Kidney epithelial cell (primary cell): ENCODE data around the gene MAD1L1. TPM values are rescaled to one million over a fixed set of nuclear protein-coding genes. Genes with fewer than 3 reads are reported as not detected.
"Not testable (repeated sequence)": the region's sequence is repeated elsewhere in the genome, so short reads cannot be mapped to it uniquely, and the experiment has no call there.

Experiments used
- DNase-seq: peaks from one replicate; pipeline ENCODE4 v3.0.0-alpha.2; 2010; ENCODE audit warnings: low read depth
- H3K27me3 ChIP-seq: 2 replicates; pipeline ENCODE4 v1.6.0; 2011; ENCODE audit warnings: low read length; ENCODE audit not compliant: control insufficient read depth, insufficient read depth
- H3K36me3 ChIP-seq: 2 replicates; pipeline ENCODE4 v1.5.1; 2011; ENCODE audit warnings: low read length; ENCODE audit not compliant: control insufficient read depth, insufficient read depth
- H3K4me3 ChIP-seq: 2 replicates; pipeline ENCODE4 v1.5.1; 2011; ENCODE audit warnings: low read depth, mild to moderate bottlenecking, control low read depth, low read length
- total RNA-seq: library from RNA; depleted of rRNA; stranded (reverse); fragments of >200 nt; gene quantifications from 2 replicates; pipeline ENCODE4 v1.2.3, GENCODE V29; 2015
- TF ChIP-seq, protein P1 (sequence below): IDR thresholded peaks from 2 replicates; pipeline ENCODE4 v1.5.1; 2011; ENCODE audit warnings: mild to moderate bottlenecking, moderate library complexity, low read length, control low read depth, inconsistent platforms; ENCODE audit not compliant: insufficient read depth, poor library complexity, severe bottlenecking

MAD1L1 gene
- total RNA-seq, 1 donor from 2014 or later = 61.2 TPM

DNA sequence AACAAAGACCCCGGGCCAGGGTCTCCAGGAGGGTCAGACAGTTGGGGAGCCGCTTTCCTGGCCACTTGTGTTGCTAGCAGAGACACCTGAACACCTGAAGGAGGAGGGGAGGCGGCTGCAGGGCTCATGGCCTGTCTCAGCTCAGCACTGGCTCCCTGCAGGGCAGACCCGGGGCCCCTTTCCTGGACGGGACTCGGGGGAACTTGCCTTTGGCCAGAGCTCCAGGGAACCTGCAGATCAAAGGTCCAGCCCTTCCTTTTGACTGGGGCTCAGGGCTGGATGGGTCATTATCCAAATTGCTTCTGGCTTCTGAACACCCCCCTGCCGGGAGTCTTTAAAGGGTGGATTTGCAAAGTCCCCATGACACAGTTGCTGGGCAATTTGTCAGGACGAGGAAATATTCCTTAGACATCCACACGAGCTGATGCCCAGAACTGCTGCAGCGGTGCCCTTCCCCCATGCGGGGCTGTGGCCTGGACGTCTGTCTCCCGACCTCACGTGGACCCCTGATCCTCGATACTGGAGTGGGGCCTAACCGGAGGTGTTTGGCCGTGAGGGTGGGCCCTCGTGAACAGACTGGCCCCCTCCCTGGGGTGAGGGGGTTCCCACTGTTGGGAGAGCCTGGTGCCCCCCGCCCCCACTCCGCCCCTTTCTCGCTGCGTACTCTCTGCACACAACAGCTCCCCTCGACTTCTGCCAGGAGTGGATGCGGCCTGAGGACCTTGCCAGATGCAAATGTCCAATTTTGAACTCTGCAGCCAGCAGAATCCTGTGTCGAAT is 368.4 kb downstream of the MAD1L1 start:
- no peak overlapping the region for H3K4me3 ChIP-seq
- DNase-seq = no peak
- TF ChIP-seq, protein P1, sequence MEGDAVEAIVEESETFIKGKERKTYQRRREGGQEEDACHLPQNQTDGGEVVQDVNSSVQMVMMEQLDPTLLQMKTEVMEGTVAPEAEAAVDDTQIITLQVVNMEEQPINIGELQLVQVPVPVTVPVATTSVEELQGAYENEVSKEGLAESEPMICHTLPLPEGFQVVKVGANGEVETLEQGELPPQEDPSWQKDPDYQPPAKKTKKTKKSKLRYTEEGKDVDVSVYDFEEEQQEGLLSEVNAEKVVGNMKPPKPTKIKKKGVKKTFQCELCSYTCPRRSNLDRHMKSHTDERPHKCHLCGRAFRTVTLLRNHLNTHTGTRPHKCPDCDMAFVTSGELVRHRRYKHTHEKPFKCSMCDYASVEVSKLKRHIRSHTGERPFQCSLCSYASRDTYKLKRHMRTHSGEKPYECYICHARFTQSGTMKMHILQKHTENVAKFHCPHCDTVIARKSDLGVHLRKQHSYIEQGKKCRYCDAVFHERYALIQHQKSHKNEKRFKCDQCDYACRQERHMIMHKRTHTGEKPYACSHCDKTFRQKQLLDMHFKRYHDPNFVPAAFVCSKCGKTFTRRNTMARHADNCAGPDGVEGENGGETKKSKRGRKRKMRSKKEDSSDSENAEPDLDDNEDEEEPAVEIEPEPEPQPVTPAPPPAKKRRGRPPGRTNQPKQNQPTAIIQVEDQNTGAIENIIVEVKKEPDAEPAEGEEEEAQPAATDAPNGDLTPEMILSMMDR = no peak
- no peaks in the 10 kb centered on the region for H3K27me3 ChIP-seq
- H3K36me3 ChIP-seq = no peaks in the 10 kb centered on the region

DNA sequence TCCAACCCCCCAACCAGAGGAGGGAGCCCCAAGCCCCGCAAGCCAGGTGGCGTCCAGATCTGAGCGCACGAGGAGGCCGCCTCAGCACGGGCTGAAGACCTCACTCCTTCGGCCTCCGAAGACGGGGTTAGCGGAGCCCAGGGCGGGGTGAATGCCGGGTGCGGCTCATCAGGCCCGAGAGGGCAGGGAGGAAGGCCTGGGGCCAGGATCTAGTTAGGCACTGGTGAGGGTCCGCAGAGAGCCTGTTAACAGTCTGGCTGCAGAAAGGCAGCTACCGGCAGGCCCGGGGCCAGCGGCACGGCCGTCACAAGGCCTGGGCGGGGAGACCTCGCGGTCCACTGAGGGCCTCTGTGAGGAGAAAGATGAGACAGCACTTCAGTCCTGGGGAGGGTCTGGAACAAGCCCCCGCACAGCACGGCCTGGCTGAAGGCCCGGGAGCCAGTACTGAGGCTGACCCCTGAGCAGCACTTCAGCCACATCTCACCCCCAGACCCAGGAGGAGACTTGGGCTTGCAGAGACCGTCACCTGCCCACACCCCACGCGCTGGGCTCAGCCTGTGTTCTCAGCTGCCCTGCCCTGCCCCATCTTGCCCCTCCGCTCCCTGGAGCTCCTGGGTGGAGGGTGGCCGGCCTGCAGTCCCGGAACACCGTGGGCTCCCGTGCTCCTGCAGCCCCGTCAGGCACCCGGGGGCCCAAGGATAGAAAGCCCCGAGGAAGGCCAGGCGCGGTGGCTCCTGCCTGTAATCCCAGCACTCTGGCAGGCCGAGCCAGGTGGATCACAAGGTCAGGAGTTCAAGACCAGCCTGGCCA is 369.4 kb downstream of the MAD1L1 start:
- Histone ChIP-seq H3K4me3 (no peak overlapping the region), H3K27me3 (no peaks in the 10 kb centered on the region), H3K36me3 (no peaks in the 10 kb centered on the region)
- DNase-seq = no peak
- TF ChIP-seq, protein P1 = no peak

DNA sequence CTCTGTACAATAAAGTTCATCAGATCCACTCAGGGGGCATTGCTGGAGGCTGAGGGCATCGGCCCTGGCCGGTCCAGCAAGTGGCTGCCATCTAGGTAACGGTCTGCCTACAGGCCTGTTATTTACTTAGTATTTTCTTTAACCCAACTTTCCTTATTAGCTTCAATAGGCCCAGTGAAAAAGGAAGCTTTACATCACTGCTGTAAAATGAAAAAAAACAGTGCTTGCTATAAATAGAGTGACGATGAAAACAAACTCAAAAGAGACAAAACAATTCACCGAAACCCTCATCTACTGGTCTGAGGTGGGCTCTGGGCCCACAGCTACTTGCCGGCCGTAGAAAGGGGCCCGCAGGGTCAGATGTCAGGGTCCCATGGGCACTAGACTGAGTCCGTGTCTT is 370.2 kb downstream of the MAD1L1 start:
- H3K36me3 ChIP-seq = no peaks in the 10 kb centered on the region
- H3K27me3 ChIP-seq = no peaks in the 10 kb centered on the region
- TF ChIP-seq, protein P1 = no peak
- no peak for DNase-seq
- no peak overlapping the region for H3K4me3 ChIP-seq

DNA sequence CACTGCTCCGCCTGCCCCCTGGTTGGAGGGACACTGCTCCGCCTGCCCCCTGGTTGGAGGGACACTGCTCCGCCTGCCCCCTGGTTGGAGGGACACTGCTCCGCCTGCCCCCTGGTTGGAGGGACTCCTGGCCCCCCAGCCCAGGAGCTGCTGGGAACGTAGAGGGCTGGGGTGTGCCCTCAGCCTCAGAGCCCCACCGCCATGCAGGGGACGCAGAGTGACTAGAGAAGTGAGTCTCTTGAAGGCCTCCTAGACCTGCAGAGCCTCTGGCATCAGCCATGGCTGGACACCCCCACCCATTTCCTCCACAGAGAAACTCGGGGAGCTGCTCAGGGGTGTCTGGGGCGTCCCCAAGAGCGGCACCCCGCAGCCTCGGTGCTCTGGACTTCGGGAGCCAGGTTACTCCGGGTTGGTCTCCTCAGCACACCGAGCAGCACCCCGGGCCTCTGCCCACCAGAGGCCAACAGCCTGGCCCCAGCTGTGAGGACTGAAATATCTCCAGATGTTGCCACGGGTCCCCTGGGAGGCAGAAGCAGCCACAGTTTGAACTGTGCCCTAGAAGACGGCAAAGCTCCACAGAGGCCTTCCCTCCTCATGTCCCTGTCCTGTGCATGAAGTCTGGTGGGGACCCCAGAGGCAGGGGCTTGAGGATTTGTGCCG is 370.8 kb downstream of the MAD1L1 start:
- Histone ChIP-seq H3K4me3 (no peak overlapping the region), H3K36me3 (no peaks in the 10 kb centered on the region), H3K27me3 (no peaks in the 10 kb centered on the region)
- TF ChIP-seq, protein P1 = no peak
- DNase-seq = no peak

DNA sequence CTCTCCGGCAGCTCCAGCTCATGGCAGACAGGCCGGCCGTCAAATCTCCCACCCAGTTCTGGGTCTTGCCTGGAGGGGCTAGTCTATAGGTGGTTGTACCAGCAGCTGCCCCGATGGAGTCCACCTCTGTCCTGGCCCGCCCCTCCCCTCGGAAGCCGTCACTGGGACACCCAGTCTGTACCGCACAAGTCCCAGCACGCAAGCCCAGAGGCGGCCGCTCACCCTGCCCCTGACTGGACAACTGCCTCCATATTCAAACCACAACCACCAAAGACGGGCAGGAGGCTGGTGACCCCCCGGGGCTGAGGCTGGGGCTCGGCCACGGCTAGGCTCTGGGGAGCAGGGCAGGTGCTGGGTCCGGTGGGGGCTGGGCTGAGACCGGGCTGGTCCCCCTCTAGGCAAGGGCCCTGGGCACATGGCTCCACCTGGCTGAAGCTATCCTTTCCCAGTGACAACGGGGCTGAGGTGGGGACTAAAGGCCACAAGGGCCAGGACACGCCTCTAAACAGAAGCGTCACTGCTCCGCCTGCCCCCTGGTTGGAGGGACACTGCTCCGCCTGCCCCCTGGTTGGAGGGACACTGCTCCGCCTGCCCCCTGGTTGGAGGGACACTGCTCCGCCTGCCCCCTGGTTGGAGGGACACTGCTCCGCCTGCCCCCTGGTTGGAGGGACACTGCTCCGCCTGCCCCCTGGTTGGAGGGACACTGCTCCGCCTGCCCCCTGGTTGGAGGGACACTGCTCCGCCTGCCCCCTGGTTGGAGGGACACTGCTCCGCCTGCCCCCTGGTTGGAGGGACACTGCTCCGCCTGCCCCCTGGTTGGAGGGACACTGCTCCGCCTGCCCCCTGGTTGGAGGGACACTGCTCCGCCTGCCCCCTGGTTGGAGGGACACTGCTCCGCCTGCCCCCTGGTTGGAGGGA is 371.6 kb downstream of the MAD1L1 start:
- not testable (repeated sequence) for H3K4me3 ChIP-seq, H3K27me3 ChIP-seq

More for the DNA sequence above, 371.6 kb downstream of the MAD1L1 start:
- not testable (repeated sequence) for DNase-seq, H3K36me3 ChIP-seq
